NOMO-1 treated with DMSO at 0.1 percent for 48 hours (cell line): ENCODE measurements around the gene ACO1.
A peak's percentile ranks its signal among the peaks of the same experiment; 100 is the strongest.

Experiments used
- DNase-seq: peaks from one replicate; lab custom pipeline; 2025; ENCODE audit not compliant: unreplicated experiment; lab: John Stamatoyannopoulos, UW

ACO1 gene

GRCh38 chr9:32382565-32383320, 1.7 kb upstream of the ACO1 start:
- DNase-seq, result no peak

DNA sequence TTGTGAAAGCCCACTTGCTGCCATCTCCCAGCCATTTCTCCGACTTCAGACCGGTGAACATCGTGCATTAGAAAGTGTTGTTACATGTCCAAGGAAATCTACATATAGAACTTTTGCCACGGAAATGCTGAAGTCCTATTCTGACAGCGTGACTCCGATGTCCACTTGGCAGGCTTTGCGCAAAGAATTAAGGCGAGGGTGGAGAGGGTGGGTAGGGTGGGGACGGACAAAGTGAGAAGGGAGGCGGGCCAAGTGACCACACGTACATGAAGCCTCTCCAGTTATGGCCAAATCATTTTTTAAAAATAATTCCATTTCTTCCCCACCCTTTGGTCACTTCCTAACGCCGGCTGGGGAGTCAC, 460 bp upstream of the ACO1 start:
- DNase-seq, result no peak

GRCh38 chr9:32385152-32385884, 875 bp downstream of the ACO1 start:
- no peak for DNase-seq

GRCh38 chr9:32385885-32386283, 1.4 kb downstream of the ACO1 start:
- DNase-seq, result no peak

GRCh38 chr9:32387256-32387655, 2.8 kb downstream of the ACO1 start:
- DNase-seq, result no peak

GRCh38 chr9:32389365-32389764, 4.9 kb downstream of the ACO1 start:
- DNase-seq, result no peak

DNA sequence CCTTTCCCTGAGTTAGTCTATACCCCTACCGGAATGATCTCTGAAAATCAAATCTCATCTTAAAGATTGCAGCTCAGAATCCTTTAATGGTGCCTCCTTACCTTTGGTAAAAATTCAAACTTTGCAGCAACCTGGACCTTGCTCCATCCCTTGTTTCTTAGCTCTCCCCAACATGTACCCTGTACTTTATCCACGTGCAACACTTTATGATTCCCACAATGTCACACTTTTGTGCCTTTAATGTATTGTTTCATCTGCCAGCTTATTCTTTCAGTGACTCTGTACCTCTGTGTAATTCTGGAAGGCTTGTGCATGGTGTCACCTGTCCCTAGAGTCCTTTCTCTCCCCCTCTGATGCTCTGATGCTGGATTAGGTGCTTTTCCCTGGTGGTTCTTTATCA, 9.5 kb downstream of the ACO1 start:
- DNase-seq, result no peak

DNA sequence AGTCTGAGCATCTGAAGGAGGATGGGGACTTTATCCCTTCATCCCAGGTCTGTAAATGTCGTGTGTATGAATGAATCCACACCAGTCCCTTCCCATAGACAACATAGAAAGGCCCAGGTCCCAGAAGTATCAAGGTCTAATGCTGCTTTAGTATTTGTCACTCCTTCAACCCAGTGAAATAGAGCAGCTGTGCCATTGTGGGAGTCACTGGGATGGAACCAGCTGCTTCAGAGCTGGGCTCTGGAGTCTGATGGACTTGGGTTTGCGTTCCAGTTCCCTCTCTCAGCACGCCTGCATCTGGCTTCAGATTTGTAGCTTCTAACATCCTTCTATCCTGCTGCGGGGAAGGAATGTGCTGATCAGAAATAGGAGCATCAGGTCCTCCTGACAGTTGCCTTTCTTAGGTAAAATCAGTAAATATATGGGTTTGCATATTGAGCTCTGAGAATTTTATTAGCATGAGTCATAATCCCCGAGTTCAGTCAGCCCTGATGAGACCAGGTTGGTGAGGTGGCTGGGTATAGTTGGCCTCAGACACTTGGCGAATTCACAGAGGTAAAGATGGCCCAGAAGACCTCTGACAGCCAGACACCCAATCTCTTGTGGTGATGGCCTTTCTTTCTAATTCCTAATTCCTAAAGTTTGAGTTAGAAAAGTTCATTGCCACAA, 10.1 kb downstream of the ACO1 start:
- no peak for DNase-seq

GRCh38 chr9:32395510-32396216, 11.2 kb downstream of the ACO1 start:
- DNase-seq, result no peak

- DNase-seq, result no peak
Measured at GRCh38 chr9:32398207-32398606, 13.8 kb downstream of the ACO1 start.

DNA sequence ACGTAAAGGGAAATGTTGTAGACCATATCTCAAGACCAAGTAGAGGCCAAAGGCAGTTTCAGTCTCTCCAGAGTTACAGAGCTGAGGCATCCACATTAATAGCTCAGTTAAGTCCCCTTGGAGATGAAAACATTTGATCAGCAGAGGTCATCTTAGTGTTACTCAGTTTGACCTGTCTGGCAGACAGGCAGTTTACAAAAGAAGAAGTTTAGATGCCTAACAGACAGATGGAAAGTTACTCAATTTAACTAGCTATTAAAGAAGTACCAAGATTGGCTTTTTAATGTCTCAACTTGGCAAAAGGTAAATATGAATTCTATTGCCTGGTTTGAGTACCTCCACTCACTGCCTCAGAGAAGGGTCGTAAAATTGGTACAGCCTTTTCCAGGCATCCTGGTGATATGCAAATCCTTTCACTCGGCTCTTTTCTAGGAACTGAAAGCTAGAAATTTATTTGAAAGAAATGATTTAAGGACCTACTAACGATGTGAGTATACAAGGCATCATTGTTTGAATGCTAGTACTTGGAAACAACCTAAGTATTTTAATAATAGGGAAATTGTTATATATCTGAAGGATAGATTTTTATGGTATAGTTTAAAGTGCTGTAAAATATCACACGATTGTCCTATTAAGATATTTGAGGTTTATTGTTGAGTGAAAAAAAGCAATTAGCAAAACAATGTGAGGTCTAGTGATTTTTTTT, 14.8 kb downstream of the ACO1 start:
- peak; percentile 39 for DNase-seq

GRCh38 chr9:32401488-32401887, 17.0 kb downstream of the ACO1 start:
- no peak for DNase-seq

DNA sequence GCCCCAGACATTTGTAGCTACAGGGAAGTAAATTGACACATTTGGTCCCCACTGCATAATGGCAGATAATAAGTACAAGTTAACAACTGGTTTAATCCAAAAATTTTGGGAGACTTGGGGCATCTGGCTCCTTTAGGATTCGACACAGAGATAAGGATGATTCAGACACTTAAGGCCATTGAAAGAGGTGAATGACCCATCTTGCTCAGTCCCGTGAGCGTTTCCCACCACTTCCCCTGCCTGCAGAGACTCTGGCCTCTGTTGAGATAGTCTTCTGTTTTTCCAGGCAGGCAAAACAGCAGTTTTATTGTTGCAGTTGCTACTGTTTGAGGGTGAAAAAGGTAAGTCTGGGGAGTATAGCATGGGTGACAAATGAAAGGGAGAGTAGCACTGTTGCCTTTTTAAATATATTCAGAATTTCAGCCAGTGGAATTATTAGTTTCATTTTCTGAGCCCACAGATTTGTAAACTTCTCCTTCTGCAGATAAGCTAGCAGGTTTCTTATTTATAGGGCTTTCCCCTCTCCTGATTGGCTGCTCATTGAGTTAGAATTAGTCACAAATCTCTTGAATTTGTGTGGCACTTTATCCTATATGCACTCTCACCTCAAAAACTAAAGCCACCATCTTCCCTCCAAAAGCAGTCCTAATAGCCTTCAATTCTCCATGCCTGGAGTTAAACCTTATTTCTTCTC, 19.3 kb downstream of the ACO1 start:
- DNase-seq, result peak; percentile 29

- no peak for DNase-seq
Measured at GRCh38 chr9:32404402-32404801, 20.0 kb downstream of the ACO1 start.

DNA sequence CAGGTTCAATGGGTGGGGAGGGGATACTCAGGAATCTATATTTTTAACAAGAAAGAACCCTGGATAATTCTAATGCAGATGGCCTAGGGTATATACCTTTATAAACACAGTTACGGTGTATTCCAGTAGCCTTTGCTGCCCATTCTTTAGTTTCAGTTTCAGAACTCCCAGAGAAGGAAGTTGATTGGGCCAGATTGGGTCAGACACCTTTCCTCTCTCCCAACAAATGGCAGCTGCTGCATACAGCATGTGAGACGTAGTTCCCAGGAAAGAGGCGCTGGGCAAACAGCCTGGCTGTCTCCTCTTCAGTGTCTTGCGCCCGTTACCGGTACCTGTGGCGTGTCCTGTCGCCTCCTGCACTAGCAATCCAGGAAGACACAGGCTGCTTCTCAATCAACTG, 20.4 kb downstream of the ACO1 start:
- no peak for DNase-seq

DNA sequence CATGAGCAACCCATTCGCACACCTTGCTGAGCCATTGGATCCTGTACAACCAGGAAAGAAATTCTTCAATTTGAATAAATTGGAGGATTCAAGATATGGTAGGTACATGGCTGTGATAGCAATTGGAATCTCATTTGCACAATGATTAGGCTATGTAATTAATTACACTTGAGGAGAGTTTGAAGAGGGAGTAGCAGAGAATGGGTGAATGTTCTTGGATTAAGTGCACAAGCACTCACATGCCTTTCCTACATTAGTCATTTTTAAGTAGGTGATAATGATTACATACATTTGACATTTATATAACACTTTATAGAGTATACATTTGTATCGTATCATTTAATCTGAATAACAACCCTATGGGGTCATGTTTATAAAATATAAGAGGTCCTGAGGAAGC, 21.1 kb downstream of the ACO1 start:
- no peak for DNase-seq

GRCh38 chr9:32406046-32406445, 21.6 kb downstream of the ACO1 start:
- no peak for DNase-seq

DNA sequence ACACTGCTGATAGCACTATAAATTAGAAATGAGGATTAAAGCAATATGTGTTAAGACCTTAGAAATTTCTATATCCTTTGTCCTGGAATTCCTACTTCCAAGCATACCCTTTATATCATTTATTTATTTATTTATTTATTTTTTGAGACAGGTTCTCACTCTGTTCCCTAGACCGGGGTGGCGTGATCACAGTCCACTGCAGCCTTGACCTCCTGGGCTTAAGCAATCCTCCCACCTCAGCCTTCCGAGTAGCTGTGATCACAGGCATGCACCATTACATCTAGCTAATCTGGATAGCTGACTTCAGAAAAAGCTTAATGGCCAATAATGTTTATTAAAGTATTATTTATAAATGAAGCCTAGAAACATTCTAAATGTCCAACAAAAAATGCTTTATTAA, 27.3 kb downstream of the ACO1 start:
- no peak for DNase-seq

DNA sequence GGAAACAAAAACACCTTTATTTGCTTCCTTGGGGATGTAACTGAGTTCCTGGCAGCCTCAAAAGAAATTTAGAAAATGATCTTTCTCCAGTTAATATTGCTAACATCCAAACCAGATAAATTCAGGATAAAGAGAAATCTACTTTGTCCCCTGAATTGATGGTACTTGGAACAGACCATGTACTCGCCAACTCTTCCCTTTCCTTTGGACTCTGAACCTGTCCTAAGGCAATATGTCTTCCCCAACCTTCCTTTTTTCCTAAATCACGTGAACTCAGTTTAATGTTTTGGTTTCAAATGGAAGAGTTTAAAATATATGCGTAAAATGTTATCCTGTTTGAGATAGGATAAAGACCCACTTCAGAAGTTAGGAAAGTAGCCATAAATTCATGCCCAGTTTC, 28.0 kb downstream of the ACO1 start:
- DNase-seq, result no peak

DNA sequence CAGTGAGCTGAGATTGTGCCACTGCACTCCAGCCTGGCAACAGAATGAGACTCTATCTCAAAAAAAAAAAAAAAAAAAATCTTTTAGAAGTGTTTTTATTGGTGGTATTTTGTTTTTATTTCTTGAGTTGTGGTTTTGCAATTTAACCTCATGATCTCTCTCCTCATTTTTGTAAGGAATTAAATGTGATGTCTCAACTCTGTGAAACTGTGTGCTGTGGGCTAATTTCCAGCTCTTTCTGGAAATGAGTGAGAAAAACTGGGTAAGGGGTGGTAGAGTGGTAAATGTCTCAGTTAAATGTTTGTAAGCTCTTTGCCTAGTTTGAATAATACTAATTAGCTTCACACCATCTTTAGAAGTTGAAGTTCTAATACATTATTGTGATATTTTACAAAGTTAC, 29.0 kb downstream of the ACO1 start:
- DNase-seq, result no peak
